Heart left ventricle (tissue), 16 donors: ENCODE measurements around the gene ZNF804B. TPM values are rescaled to one million over a fixed set of nuclear protein-coding genes. Genes with fewer than 3 reads are reported as not detected.
"Not testable (repeated sequence)": the region's sequence is repeated elsewhere in the genome, so short reads cannot be mapped to it uniquely, and the experiment has no call there.

Experiments used
- ATAC-seq, 4 donors: fragments of 200-7000 bp; cut with Tn5 transposase; one replicate each; pipeline ENCODE4 v1.9.1; 2020 to 2022; ENCODE audit warnings: moderate library complexity in 4 of 4, mild to moderate bottlenecking in 3 of 4, moderate number of reproducible peaks in 1 of 4
- DNase-seq, 5 donors: peaks; one replicate each; pipeline ENCODE4 v3.0.0-alpha.2; 2020
- H3K27ac ChIP-seq, 12 donors: fragments of 200-600 bp; sonication (generic) in 4 of 12; one replicate each; pipeline versions ENCODE4 v1.5.0 to v1.8.0; 2016 to 2022; ENCODE audit warnings: mild to moderate bottlenecking in 2 of 12
- H3K27me3 ChIP-seq, 9 donors: fragments of 200-600 bp; sonication (generic) in 2 of 9; one replicate each; pipeline versions ENCODE4 v1.5.1 to v1.8.0; 2016 to 2022; ENCODE audit warnings: mild to moderate bottlenecking in 3 of 9
- H3K36me3 ChIP-seq, 9 donors: fragments of 200-600 bp; sonication (generic) in 2 of 9; one replicate each; pipeline versions ENCODE4 v1.5.0 to v1.8.0; 2018 to 2022; ENCODE audit warnings: mild to moderate bottlenecking in 2 of 9
- H3K4me1 ChIP-seq, 12 donors: fragments of 200-600 bp; sonication (generic) in 4 of 12; one replicate each; pipeline versions ENCODE4 v1.5.0 to v1.8.0; 2016 to 2022; ENCODE audit warnings: mild to moderate bottlenecking in 3 of 12
- H3K4me3 ChIP-seq, 12 donors: fragments of 200-600 bp; sonication (generic) in 4 of 12; one replicate each; pipeline versions ENCODE4 v1.5.0 to v1.8.0; 2017 to 2022; ENCODE audit warnings: mild to moderate bottlenecking in 9 of 12, moderate library complexity in 4 of 12
- H3K9me3 ChIP-seq, 12 donors: fragments of 200-600 bp; sonication (generic) in 4 of 12; one replicate each; pipeline versions ENCODE4 v1.5.0 to v1.8.0; 2016 to 2022; ENCODE audit warnings: mild to moderate bottlenecking in 1 of 12
- POLR2A ChIP-seq, 2 donors: fragments of 450-650 bp; IDR thresholded peaks; one replicate each; pipeline ENCODE4 v1.6.1; 2017; ENCODE audit warnings: antibody characterized with exemption in 2 of 2, mild to moderate bottlenecking in 2 of 2, moderate library complexity in 2 of 2
- WGBS, 4 donors: extraction: QIAGEN DNeasy Blood & Tissue Kit in 2 of 4; methylation state at CpG; one replicate each; pipeline versions ENCODE4 v1.1.5 to v1.1.7; 2013 to 2018; 5-methylcytosine and 5-hydroxymethylcytosine counted together
- intact Hi-C, 10 donors: fragments of 100-400 bp; cut with DNase I; formaldehyde crosslinking; loops; one replicate each; pipeline versions ENCODE4 v1.11.1 to v1.14.2; 2022
- polyA plus RNA-seq, 2 donors: library from polyadenylated mRNA; stranded (reverse); fragments of 200-250 nt; gene quantifications; one replicate each; pipeline ENCODE4 v1.2.3, GENCODE V29; 2013
- total RNA-seq, 9 donors: library from RNA; depleted of rRNA in 2 of 9; stranded (reverse); fragments of >200 nt in 2 of 9; fragmentation: NEBNext Ultra II Directional in 3 of 9; extraction: Animal tissue kit (Norgen Biotek cat#: 25700) in 3 of 9; gene quantifications; one replicate each; pipeline versions ENCODE4 v1.1.0 to v1.2.4, GENCODE V29; 2016 to 2023
- TF ChIP-seq, protein P1 (sequence below), 12 donors: fragments of 200-600 bp; sonication (generic) in 4 of 12; IDR thresholded peaks; one replicate each; pipeline versions ENCODE4 v1.5.0 to v1.8.0; 2018 to 2022; ENCODE audit warnings: antibody characterized with exemption in 12 of 12, mild to moderate bottlenecking in 5 of 12
- donor health status: ischemic (EF 13 %, LVEDD 7.1; RV severe dilation, severe dysfunction).
- donor health status: healthy with polysubstance abuse.
- donor health status: DM: no; HTN: yes; CAD: no.
- donor health status: DM: no; HTN: no; CAD: no.
- donor health status: ischemic (EF 25% LVEDD 6.9; RV normal size, moderate dysfunction).
- donor health status: ischemic (EF 25% LVEDD 5.7; RV mildly dilated, moderate dysfunction).
- donor health status: healthy.
- donor health status: DM: yes; HTN: yes; CAD: no.
- donor health status: ischemic (EF 35%, LVEDD 5.7; RV mildly dilated, moderate dysfunction).
- donor health status: nonischemic (EF 11% LVEDD 7.7; RV severe dilation, severe dysfunction).
- donor health status: DM: yes; HTN: yes; CAD: no.
- donor health status: PGD.
- donor health status: ischemic (EF 29% LVEDD 5.4; RV normal size, mild dysfunction).
- donor health status: nonischemic (EF 23%, LVEDD 6.1; RV moderate dilation, normal function).

The ZNF804B gene
- total and polyA plus RNA-seq, 11 donors: not detected

GRCh38 chr7:89182116-89182515 is 422.6 kb downstream of the ZNF804B start:
- Histone ChIP-seq H3K9me3 (peaks cover 0 to 15% (median 2%) of the 10 kb centered on the region in 12 donors), H3K4me3 (no peak overlapping the region), H3K27me3 (no peaks in the 10 kb centered on the region), H3K27ac (no peak overlapping the region), H3K4me1 (no peaks in the 10 kb centered on the region), H3K36me3 (no peaks in the 10 kb centered on the region)
- TF ChIP-seq POLR2A (IDR thresholded peaks at IDR 0.05): no peak
- TF ChIP-seq, protein P1, sequence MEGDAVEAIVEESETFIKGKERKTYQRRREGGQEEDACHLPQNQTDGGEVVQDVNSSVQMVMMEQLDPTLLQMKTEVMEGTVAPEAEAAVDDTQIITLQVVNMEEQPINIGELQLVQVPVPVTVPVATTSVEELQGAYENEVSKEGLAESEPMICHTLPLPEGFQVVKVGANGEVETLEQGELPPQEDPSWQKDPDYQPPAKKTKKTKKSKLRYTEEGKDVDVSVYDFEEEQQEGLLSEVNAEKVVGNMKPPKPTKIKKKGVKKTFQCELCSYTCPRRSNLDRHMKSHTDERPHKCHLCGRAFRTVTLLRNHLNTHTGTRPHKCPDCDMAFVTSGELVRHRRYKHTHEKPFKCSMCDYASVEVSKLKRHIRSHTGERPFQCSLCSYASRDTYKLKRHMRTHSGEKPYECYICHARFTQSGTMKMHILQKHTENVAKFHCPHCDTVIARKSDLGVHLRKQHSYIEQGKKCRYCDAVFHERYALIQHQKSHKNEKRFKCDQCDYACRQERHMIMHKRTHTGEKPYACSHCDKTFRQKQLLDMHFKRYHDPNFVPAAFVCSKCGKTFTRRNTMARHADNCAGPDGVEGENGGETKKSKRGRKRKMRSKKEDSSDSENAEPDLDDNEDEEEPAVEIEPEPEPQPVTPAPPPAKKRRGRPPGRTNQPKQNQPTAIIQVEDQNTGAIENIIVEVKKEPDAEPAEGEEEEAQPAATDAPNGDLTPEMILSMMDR (IDR thresholded peaks at IDR 0.05): no peak
- intact Hi-C loops: no loop called here
- ATAC-seq: no peak
- WGBS, 4 donors: 86 to 95% (median 92%) methylated on average over 2 of the region's 2 CpGs
- DNase-seq: no peak

- ATAC-seq: no peak
- no peak overlapping the region for H3K4me3 ChIP-seq
- intact Hi-C loops: no loop called here
- no peak overlapping the region for H3K27ac ChIP-seq
- no peaks in the 10 kb centered on the region for H3K27me3 ChIP-seq
- no peak for TF ChIP-seq POLR2A (IDR thresholded peaks at IDR 0.05)
- TF ChIP-seq, protein P1 (IDR thresholded peaks at IDR 0.05): no peak
- 56 to 78% (median 69%) methylated on average over 5 of the region's 5 CpGs for WGBS, 4 donors
- no peaks in the 10 kb centered on the region for H3K36me3 ChIP-seq
- no peaks in the 10 kb centered on the region for H3K4me1 ChIP-seq
- H3K9me3 ChIP-seq: peaks cover 0 to 10% (median 2%) of the 10 kb centered on the region in 12 donors
- no peak for DNase-seq
Measured at GRCh38 chr7:89183712-89184111, 424.2 kb downstream of the ZNF804B start.

DNA sequence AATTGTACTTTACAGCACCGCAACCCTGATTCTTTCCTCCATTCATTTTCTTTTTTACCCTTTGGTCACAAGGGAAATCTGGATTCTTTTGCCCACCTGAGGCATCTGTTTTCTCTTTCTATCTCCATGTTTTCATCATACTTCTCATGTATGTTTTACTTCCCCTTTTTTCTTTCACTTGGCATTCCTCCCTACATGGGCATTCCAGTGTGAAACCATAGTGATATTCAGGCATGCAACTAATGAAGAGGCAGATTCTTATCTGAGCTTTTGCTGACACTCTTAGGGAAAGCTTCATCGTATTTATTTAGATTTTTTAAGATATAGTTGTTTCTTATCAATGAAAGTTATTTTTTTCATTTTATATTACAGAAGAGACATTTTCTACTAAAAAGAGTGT is 441.3 kb downstream of the ZNF804B start:
- DNase-seq (no peak), ATAC-seq (no peak)
- WGBS, 4 donors: 64 to 80% (median 75%) methylated on average over 2 of the region's 2 CpGs
- intact Hi-C loops: no loop called here
- Histone ChIP-seq H3K4me3 (no peak overlapping the region), H3K27me3 (no peaks in the 10 kb centered on the region), H3K4me1 (peaks cover 0 to 3% (median 0%) of the 10 kb centered on the region in 12 donors), H3K36me3 (no peaks in the 10 kb centered on the region), H3K9me3 (no peaks in the 10 kb centered on the region), H3K27ac (no peak overlapping the region)
- TF ChIP-seq, protein P1 (IDR thresholded peaks at IDR 0.05): no peak
- TF ChIP-seq POLR2A (IDR thresholded peaks at IDR 0.05): no peak

- ATAC-seq (no peak), DNase-seq (no peak)
- Histone ChIP-seq H3K4me3 (no peak overlapping the region), H3K27me3 (no peaks in the 10 kb centered on the region), H3K4me1 (no peaks in the 10 kb centered on the region), H3K9me3 (peaks cover 0 to 4% (median 0%) of the 10 kb centered on the region in 12 donors), H3K27ac (no peak overlapping the region), H3K36me3 (no peaks in the 10 kb centered on the region)
- 37 to 55% (median 43%) methylated on average over 2 of the region's 2 CpGs for WGBS, 4 donors
- intact Hi-C loops: no loop called here
- TF ChIP-seq, protein P1 (IDR thresholded peaks at IDR 0.05): no peak
- TF ChIP-seq POLR2A (IDR thresholded peaks at IDR 0.05): no peak
Measured at GRCh38 chr7:89223900-89224395, 464.4 kb downstream of the ZNF804B start.

DNA sequence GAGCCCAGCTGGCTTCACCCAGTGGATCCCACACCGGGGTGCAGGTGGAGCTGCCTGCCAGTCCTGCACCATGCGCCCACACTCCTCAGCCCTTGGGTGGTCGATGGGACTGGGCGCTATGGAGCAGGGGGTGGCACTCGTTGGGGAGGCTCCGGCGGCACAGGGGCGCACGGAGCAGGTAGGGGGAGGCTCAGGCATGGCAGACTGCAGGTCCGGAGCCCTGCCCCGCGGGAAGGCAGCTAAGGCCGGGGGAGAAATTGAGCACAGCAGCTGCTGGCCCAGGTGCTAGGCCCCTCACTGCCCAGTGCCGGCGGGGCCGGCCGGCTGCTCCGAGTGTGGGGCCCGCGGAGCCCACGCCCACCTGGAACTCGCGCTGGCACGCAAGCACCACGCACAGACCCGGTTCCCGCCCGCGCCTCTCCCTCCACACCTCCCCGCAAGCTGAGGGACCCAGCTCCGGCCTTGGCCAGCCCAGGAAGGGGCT is 469.2 kb downstream of the ZNF804B start:
- H3K36me3 ChIP-seq, H3K9me3 ChIP-seq, DNase-seq, intact Hi-C loops, ATAC-seq, H3K27ac ChIP-seq, H3K4me1 ChIP-seq, H3K27me3 ChIP-seq, H3K4me3 ChIP-seq: not testable (repeated sequence)
- WGBS, 4 donors: 93 to 96% (median 95%) methylated on average over 24 to 31 of the region's 31 CpGs
